Hindlimb muscle (tissue), 1 donor: ENCODE measurements around the gene BTRC. TPM values are rescaled to one million over a fixed set of nuclear protein-coding genes. Genes with fewer than 3 reads are reported as not detected.

Experiments
- DNase-seq: peaks from one replicate; pipeline ENCODE4 v3.0.0-alpha.2; 2013
- polyA plus RNA-seq: library from polyadenylated mRNA; unstranded; fragments of 120-200 nt; gene quantifications from one replicate; pipeline ENCODE4 v1.2.1, GENCODE V29; 2013; ENCODE audit not compliant: insufficient read length

Gene BTRC
- polyA plus RNA-seq, 1 donor: 29.5 TPM

DNA sequence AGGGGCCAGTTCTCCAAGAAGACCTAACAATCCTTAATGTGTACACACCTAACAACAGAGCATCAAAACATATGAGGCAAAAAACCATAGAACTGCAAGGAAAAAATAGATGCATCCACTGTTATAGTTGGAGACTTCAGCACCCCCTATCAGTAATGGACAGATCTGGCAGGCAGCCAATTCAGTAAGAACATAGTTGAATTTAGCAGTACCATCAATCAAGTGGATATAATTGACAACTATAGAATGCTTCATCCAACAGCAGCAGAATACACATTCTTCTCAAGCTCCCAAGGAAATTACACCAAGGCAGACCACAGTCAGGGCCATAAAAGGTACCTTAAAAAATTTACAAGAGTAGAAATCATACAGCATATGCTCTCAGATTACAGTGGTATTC is 191.9 kb downstream of the BTRC start:
- DNase-seq: no peak

DNA sequence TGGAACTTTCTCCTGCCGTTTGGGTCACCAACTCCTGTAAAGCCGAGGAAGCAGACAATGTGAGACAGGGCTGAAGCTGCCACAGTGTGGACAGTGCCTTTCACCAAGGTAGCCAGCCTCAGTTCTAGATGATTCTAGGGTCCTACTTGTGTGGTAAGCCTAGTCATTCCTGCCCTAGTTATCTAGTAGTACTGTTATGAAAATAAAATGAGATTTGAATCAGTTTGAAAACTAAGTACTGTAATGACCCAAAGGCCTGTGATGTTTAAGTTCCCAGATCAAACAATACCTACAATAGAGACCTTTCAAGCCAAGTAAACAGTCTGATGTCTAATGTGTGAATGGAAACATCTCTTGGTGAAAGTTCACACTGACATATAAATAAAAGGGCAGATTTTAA is 197.0 kb downstream of the BTRC start:
- no peak for DNase-seq

GRCh38 chr10:101552442-101552841 is 198.5 kb downstream of the BTRC start:
- DNase-seq: no peak

- no peak for DNase-seq
Observed at GRCh38 chr10:101557541-101557940, 203.6 kb downstream of the BTRC start.

- DNase-seq: no peak
Observed at GRCh38 chr10:101558204-101558603, 204.2 kb downstream of the BTRC start.

- no peak for DNase-seq
Observed at GRCh38 chr10:101558671-101559595, 205.0 kb downstream of the BTRC start.

- no peak for DNase-seq
Observed at GRCh38 chr10:101559596-101560297, 205.8 kb downstream of the BTRC start.

- no peak for DNase-seq
Observed at GRCh38 chr10:101560298-101561067, 206.5 kb downstream of the BTRC start.

- no peak for DNase-seq
Observed at GRCh38 chr10:101561068-101561915, 207.3 kb downstream of the BTRC start.

GRCh38 chr10:101562231-101562630 is 208.3 kb downstream of the BTRC start:
- DNase-seq: no peak

DNA sequence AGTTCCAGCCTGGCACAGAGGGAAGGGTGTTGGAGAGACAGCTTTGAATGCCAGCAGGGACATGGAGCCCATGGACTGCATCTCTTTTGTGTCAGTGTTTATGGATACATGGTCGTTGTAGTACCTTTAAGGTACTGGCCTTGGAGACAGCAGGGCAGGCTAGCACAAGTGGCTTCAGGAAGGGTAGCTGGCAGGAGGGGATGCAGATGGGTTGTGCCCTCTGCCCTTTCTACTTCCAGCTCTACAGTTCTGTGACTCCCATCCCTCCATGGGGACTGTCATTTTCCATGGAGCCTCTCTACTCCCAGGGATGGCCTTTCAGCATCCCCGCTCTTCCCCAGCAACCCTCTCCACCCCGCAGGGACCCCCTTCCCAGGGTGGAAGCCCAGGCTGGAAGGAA is 209.0 kb downstream of the BTRC start:
- DNase-seq: no peak

DNA sequence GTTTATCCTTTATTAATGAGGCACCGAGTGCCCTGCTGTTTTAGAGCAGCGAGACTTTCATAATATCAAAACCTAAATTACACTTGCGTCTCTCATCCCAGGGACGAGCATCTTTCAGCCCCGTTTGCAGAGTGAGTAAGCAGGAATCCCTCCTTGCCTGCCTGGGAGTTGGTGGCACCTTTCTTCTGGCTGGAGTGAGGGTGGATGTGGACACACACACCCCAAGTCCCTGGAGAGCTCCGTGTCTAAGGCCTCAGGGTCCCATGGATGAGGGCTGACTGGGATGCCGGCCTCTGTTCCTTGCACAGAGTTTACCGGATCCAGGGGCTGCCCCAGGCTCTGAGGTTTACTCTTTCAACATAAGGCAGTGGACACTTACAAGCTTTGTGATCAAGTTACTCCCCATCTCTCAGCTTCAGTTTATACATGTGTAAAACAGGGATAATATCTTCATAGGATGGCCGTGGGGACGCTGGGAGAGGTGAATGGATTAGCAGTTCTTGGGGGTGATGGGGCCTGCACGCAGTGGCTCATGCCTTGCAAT is 209.6 kb downstream of the BTRC start:
- no peak for DNase-seq

GRCh38 chr10:101564490-101564991 is 210.6 kb downstream of the BTRC start:
- DNase-seq: no peak

DNA sequence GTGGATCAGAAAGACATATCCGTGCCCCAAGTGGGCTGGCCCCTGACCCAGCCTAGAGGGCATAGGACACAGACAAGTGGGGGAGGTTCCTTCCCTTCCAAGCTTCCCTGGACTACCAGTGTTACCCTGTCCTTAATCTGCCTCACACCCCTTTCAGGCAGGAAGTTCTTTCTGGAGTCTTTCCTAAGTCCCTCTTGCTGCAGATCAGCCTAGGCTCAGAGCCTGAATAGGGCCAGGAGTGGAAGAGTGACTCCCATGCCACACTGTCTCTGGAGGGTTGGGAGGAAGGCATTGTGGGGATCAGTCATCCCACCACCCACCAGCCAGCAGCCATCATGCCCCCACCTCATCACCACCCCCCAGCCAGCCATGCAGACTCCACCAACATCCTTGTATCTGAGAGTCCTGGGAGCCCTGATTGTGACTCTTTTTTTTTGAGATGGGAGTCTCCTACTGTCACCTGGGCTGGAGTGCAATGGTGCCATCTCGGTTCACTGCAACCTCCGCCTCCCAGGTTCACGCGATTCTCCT is 211.5 kb downstream of the BTRC start:
- DNase-seq: no peak

GRCh38 chr10:101565936-101566332 is 212.0 kb downstream of the BTRC start:
- no peak for DNase-seq

DNA sequence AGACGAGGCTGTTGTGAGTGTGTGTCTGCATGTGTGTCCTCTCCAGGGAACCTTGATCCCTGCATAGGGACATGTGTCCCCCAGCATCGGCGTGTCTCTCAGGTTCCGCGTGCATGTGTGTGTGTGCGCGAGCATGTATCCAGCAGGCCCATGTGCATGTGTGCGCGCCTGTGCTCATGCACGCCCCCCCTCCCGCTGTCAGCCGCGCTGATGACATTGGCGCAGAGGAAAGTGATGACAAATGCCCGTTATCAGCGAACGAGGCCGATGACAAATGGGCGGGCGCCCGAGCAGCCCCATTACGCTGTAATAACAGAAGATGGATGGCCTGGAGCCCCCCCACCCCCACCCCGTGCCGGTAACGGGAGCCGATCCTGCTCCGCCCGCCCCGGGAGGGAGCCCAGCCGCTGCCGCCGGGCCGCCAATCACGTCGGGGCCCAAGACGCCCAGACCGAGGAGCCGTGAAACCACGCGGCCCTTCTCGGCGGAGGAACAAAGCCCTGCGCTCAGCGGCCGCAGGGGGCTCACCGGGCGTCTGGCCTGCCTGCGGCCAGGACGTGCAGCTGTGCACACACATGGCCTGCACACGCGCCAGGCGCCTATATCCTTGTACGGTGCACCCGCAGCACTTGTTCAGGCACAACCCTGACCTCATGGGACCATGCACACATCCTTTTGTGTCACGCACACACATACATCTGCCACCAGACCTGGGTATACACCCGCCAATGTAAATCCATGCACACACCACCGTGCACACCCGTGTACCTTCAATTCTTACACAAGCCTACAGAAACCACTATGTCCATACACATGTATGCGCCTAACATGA is 212.6 kb downstream of the BTRC start:
- no peak for DNase-seq

DNA sequence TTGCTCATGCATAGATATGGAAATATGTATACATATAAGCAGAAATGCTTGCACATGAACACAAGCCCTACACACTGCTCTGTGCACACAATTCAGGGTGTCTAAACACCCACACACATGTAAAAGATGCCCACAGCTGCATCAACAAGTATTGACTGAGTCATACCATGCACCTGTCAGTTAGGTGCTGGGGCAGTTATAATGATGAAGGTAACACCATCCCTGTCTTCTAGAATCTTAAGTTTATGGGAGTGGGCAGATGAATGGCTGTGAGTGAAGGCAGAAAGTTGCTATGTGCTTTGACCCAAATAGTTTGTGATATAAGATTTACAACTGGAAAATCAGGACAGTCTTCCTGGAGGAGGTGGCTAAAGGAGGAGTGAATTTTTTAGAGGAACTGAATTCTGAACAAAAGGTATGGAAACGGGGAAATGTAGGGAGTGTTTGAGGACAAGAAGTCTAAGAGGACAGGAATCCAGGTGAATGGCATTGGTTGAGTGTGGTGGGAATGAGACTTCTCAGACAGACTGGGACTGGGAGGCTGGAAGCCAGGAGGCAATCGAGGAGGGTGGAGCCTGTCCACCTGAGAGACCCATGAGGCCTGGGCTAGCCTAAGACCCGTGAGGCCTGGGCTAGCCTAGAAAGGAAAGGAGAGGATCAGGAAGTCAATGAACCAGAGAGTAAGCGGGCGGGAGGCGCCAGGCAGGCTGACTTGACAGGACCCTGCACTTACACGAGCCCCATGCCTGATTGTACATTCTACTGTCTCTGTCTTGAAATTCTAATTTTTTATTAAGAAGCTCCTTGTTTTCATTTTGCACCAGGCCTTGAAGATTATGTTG is 213.4 kb downstream of the BTRC start:
- DNase-seq: no peak

DNA sequence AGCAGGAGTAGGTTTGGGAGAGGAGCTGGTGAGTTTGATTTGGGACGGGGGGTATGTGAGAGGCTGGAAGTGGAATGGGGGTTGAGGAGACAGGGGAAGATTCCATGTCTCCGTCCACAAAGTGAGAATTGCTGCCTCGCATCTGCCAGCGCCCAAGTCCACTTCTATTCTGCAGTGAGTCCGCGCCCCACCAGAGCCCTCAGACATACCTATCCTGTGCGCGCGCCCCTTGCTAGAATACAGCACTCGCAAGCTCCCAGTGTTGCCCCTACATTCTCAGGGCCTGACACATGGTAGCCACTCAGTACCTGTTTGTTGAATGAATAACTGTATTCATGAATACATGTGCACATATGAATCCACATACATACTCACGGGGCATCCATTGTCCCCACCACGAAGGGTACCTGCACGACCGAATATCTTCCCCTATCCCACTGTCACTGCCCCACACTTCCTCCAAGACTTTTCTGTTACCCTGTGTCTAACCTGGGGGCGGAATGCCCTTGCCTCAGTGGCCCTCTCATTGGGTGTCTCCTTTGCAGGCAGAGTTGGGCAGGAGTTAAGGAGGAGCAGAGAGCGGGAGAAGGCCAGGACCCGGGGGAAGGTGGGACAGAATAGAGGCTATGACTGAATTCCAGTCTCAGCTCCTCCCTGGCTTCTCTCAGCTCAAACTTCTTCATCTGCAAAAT is 214.2 kb downstream of the BTRC start:
- DNase-seq: no peak

DNA sequence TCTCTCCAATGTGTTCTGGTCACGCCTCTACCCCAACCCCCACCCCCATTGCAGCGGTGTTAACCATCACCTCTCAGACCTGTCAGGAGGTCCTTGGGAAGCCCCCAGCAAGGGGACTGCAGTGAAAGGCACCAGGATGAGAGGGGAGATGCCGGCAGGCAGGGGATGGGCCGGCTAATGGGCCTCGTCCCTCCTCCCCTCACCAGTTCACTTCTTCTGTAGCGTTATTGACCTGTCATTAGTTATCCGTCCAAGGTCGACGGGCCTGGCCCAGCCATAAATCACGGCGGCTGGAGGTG is 215.3 kb downstream of the BTRC start:
- no peak for DNase-seq
